GM12878 (cell line): ENCODE data around the gene IRAK4.

Source experiments
- ASH2L ChIP-seq: fragments of 300-600, 200-600 bp; sonication (generic); IDR thresholded peaks from 2 replicates; pipeline ENCODE4 v1.6.1; 2017; ENCODE audit warnings: low read depth, mild to moderate bottlenecking, borderline replicate concordance
- BRCA1 ChIP-seq: IDR thresholded peaks from 2 replicates; pipeline ENCODE4 v1.6.1; 2011; ENCODE audit warnings: low read depth, low read length, improper control_type of control experiment
- MXI1 ChIP-seq: fragments of 150-350 bp; IDR thresholded peaks from 2 replicates; pipeline ENCODE4 v1.6.1; 2011; ENCODE audit warnings: low read depth, mild to moderate bottlenecking, inconsistent platforms, low read length, improper control_type of control experiment
- NR2C2 ChIP-seq: IDR thresholded peaks from 2 replicates; pipeline ENCODE4 v1.6.1; 2011; ENCODE audit warnings: borderline replicate concordance, low read depth; ENCODE audit not compliant: control insufficient read depth, insufficient read length
- TCF12 ChIP-seq: IDR thresholded peaks from 2 replicates; pipeline ENCODE4 v1.6.1; 2011; ENCODE audit warnings: low read depth, mild to moderate bottlenecking, low read length
- YBX1 ChIP-seq: fragments of 450-650 bp; IDR thresholded peaks from 2 replicates; pipeline ENCODE4 v1.6.1; 2016; ENCODE audit warnings: antibody characterized with exemption
- YY1 ChIP-seq: IDR thresholded peaks from 2 replicates; pipeline ENCODE4 v1.6.1; 2011; ENCODE audit warnings: low read depth, mild to moderate bottlenecking, low read length
- ZNF274 ChIP-seq: IDR thresholded peaks from one replicate; pipeline ENCODE4 v1.8.0; 2011; ENCODE audit not compliant: insufficient read length, insufficient read depth
- TF ChIP-seq, protein P1 (sequence below), 3 experiments: IDR thresholded peaks in 2 of 3; conservative IDR thresholded peaks in 1 of 3; 2 replicates each; pipeline ENCODE4 v1.5.1; 2011; ENCODE audit warnings: low read depth in 3 of 3, low read length in 3 of 3, mild to moderate bottlenecking in 3 of 3, control low read depth in 2 of 3, moderate library complexity in 2 of 3, inconsistent platforms in 1 of 3, mixed read lengths in 1 of 3; ENCODE audit not compliant: control insufficient read depth in 2 of 3, insufficient read depth in 1 of 3; ENCODE audit errors: extremely low read depth in 1 of 3

DNA sequence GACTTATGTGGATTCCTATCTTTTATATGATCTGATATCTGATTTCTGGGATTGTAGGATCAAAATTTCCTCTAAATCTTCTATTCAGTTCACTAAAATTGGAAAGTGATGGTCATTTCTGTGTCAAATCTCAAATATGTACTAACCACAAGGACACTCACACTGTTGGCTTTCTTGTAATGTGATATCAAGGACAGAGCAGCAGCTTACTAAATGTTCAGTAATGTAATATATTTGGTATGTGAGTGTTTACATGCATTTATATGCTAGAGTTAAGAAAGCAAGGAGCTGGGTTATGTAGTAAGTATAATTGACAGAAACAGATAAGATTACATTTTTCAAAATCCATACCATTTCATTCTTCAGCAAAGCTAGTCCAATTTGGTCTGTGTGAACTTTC lies 16.6 kb upstream of the IRAK4 start:
- TF ChIP-seq MXI1 = no peak
- TF ChIP-seq ZNF274 = no peak
- no peak for TF ChIP-seq YBX1
- TF ChIP-seq NR2C2 = no peak
- TF ChIP-seq YY1 = no peak
- no peak for TF ChIP-seq BRCA1
- TF ChIP-seq, protein P1, sequence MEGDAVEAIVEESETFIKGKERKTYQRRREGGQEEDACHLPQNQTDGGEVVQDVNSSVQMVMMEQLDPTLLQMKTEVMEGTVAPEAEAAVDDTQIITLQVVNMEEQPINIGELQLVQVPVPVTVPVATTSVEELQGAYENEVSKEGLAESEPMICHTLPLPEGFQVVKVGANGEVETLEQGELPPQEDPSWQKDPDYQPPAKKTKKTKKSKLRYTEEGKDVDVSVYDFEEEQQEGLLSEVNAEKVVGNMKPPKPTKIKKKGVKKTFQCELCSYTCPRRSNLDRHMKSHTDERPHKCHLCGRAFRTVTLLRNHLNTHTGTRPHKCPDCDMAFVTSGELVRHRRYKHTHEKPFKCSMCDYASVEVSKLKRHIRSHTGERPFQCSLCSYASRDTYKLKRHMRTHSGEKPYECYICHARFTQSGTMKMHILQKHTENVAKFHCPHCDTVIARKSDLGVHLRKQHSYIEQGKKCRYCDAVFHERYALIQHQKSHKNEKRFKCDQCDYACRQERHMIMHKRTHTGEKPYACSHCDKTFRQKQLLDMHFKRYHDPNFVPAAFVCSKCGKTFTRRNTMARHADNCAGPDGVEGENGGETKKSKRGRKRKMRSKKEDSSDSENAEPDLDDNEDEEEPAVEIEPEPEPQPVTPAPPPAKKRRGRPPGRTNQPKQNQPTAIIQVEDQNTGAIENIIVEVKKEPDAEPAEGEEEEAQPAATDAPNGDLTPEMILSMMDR (IDR thresholded peaks at IDR 0.05 in 2 of 3, conservative IDR thresholded peaks at IDR 0.05 in 1 of 3; ENCODE audit: control insufficient read depth in 2 of 3, extremely low read depth in 1 of 3, insufficient read depth in 1 of 3, low read depth in 3 of 3, low read length in 3 of 3) = no peak
- no peak for TF ChIP-seq ASH2L
- no peak for TF ChIP-seq TCF12
